ENCODE data around the gene EHD4.

Gene EHD4

DNA sequence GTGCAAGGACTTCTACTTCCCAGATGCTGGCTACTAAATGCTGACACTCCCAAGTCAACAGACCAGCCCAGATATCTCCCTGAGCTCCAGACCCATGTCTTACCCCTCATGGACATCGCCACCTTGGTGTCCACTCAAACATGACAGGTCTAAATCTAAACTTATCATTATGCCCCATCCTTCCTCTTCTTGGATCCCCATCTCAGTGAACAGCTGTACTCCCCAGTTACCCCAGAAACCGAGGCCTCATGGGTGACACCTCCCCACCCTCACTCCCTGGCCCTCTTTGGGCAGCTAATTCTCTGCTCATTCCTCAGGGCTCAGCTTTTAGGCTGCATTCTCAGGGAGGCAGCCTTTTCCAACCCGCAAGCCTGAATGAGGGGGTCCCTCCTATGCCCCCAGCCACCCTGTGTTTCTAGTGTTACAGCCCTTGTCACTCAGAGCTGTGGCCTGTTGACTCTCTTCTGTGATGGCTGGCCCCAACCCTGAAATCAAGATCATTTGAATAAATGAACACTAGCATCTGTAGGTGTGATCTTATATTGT is 5.4 kb downstream of the EHD4 start:
- TF ChIP-seq, protein P1, sequence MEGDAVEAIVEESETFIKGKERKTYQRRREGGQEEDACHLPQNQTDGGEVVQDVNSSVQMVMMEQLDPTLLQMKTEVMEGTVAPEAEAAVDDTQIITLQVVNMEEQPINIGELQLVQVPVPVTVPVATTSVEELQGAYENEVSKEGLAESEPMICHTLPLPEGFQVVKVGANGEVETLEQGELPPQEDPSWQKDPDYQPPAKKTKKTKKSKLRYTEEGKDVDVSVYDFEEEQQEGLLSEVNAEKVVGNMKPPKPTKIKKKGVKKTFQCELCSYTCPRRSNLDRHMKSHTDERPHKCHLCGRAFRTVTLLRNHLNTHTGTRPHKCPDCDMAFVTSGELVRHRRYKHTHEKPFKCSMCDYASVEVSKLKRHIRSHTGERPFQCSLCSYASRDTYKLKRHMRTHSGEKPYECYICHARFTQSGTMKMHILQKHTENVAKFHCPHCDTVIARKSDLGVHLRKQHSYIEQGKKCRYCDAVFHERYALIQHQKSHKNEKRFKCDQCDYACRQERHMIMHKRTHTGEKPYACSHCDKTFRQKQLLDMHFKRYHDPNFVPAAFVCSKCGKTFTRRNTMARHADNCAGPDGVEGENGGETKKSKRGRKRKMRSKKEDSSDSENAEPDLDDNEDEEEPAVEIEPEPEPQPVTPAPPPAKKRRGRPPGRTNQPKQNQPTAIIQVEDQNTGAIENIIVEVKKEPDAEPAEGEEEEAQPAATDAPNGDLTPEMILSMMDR (conservative IDR thresholded peaks at IDR 0.05; ENCODE audit: low read depth, low read length) = no peak
- H3K4me3 ChIP-seq (ENCODE audit: low read depth, low read length) = no peak overlapping the region
- DNase-seq (ENCODE audit: low read depth) = no peak

DNA sequence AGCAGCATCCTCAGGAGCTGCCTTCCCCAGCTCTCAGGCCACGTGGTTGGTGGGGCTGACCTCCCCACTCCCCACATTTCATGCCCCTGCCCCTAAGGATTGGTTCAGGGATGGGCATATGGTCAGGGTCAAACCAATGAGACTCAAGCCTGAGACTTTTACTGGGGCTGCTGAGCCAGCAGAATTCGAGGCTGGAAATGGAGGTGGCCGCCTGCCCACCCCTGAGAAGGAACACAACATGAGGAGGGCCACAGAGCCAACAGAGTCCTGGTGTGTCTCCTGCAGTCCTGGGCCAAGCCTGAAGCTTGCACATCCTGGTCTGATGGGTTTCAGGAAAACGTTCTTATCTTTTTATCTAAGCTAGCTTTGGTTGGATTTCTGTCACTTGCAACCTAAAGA is 5.9 kb downstream of the EHD4 start:
- DNase-seq (ENCODE audit: low read depth) = no peak
- TF ChIP-seq, protein P1 (conservative IDR thresholded peaks at IDR 0.05; ENCODE audit: low read depth, low read length) = no peak
- H3K4me3 ChIP-seq (ENCODE audit: low read depth, low read length) = no peak overlapping the region

DNA sequence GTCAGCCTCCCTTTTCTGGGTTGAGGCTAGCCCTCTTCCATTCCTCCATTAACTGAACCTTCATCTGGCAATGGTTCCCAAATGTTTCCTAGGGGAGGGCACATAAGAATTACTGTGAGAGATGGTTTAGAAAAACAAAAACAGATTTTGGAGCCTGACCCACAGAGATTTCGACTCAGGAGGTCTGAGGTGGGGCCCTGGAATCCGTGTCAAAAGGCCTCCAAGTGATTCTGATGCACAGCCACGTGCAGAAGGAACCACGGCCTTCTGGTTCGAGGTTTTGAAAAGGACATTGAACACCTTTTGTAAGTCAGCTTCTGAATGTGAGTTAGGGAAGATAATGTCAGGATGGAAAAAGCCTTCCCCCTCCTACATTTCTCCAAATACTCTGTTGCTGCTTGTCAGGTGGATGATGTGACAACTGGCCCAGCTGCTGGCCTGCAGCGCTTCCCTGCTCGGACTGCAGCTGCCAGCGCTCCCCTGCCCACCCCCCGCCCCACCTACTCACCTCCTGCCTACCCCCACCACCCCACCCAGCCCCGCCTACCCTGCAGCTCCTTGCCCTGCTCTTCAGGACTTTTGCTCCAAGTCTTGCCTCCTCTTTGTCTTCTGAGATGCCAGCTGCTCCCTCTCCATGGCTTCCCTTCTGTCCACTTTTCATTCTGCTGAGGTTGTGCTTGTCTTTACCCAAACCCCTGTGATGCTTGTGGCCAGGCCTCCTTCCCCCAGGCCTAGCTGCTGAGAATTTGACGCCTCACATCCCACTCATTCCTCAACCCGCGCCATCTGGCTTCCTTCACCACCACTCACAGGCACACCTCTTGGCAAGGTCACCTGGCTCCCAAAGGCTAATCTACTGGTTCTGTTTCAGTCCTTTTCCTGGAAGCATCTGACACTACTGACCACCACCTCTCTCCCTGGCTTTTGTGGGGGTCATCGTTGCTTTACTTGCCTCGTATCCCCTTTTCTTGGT is 6.6 kb downstream of the EHD4 start:
- DNase-seq (ENCODE audit: low read depth) = no peak
- no peak overlapping the region for H3K4me3 ChIP-seq (ENCODE audit: low read depth, low read length)
- TF ChIP-seq, protein P1 (conservative IDR thresholded peaks at IDR 0.05; ENCODE audit: low read depth, low read length) = no peak

DNA sequence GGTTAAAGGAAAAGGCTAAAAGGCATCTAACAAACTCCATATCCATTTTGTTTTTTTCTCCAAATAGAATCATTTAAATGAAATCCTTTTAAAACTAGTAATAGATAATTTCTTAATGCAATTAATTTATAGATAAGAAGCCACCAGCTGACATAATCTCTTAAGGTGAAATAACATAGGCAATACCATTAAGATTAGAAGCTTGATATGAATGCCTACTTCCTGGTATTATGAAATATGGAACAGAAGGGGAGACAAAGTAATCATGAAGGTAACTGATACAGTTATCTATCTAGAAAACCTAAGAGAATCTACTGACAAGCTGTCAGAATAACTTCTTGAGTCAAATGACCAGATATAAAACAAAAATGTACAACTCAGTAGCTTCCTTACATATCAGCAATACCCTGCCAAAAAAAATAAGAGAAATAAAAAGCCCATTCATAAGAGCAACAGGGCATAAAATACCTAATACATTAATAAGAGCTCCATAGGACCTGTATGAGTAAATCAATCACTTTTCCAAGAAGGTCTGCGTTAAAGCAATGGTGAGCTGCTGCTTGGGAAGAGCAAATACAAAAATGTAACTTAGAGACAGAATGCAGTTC is 10.7 kb downstream of the EHD4 start:
- DNase-seq (ENCODE audit: low read depth) = no peak
- TF ChIP-seq, protein P1 (conservative IDR thresholded peaks at IDR 0.05; ENCODE audit: low read depth, low read length) = no peak
- no peak overlapping the region for H3K4me3 ChIP-seq (ENCODE audit: low read depth, low read length)

DNA sequence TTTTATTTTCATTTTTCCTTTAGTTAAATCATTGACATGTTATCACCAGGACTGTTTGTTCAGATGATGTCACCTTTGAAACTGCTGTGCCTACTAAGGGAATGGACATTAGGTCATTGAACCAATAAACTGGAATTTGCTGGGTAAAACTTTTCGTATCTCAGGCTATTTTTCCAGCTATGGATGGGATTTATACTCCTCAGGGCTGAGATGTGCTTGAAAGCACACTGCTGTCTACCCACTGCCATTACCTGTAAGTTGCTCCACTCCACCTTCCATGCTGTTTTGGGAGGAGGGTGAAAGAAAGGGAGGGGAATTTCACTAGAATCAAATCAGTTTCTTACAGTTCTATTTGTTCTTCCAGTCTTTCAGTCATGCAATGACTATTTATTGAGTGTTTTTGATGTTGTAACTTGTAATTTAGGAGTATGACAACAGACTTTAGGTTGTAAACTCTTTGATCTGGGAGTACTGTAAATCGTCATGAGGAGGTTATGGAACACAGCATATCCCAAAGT is 11.3 kb downstream of the EHD4 start:
- TF ChIP-seq, protein P1 (conservative IDR thresholded peaks at IDR 0.05; ENCODE audit: low read depth, low read length) = no peak
- peak; percentile 42 for DNase-seq (ENCODE audit: low read depth)
- H3K4me3 ChIP-seq (ENCODE audit: low read depth, low read length) = no peak overlapping the region

DNA sequence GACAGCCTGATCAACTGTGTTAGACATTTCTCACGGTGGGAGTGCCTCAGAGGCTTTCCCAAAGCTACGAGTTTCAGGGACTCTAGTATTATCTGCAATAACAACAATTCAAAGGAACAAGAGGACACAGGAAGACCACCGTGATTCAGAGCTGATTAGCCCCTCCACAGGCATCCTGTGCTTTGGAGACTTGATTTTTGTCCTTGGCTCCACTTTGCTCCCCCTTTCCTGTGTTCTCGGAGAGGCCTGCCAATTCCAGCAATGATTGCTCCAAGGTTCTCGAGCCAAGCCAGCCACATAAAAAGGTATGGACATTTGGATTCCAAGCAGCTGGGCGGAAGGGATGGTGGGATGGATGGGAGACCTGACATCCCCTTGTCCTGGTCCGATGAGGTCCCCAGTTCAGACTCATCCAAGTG is 14.3 kb downstream of the EHD4 start:
- H3K4me3 ChIP-seq (ENCODE audit: low read depth, low read length) = no peak overlapping the region
- TF ChIP-seq, protein P1 (conservative IDR thresholded peaks at IDR 0.05; ENCODE audit: low read depth, low read length) = no peak
- no peak for DNase-seq (ENCODE audit: low read depth)
